ACC112 (cell line): ENCODE data around the gene SLC25A24.
A peak's percentile ranks its signal among the peaks of the same experiment; 100 is the strongest.
"Not testable (repeated sequence)": the region's sequence is repeated elsewhere in the genome, so short reads cannot be mapped to it uniquely, and the experiment has no call there.

Source experiments
- H2AFZ ChIP-seq: fragments of 200-600 bp; sonication (generic); one replicate; pipeline ENCODE4 v1.6.0; 2017; ENCODE audit warnings: antibody characterized with exemption, low read length; ENCODE audit not compliant: unreplicated experiment
- H3K27ac ChIP-seq: fragments of 200-600 bp; sonication (generic); 2 replicates; pipeline ENCODE4 v1.5.1; 2014; ENCODE audit warnings: low read depth, mild to moderate bottlenecking, antibody characterized with exemption, low read length, moderate library complexity
- H3K27me3 ChIP-seq: fragments of 200-600 bp; sonication (generic); 2 replicates; pipeline ENCODE4 v1.6.1; 2014; ENCODE audit warnings: mild to moderate bottlenecking, antibody characterized with exemption, low read length, moderate library complexity, mixed read lengths; ENCODE audit not compliant: insufficient read depth
- H3K36me3 ChIP-seq: fragments of 200-600 bp; sonication (generic); 2 replicates; pipeline ENCODE4 v1.6.1; 2016; ENCODE audit warnings: mild to moderate bottlenecking, antibody characterized with exemption, low read length, moderate library complexity, mixed read lengths; ENCODE audit not compliant: insufficient read depth
- H3K4me1 ChIP-seq: fragments of 200-600 bp; sonication (generic); one replicate; pipeline ENCODE4 v1.6.1; 2016; ENCODE audit warnings: low read length, mixed read lengths; ENCODE audit not compliant: insufficient read depth, unreplicated experiment, control insufficient read depth
- H3K4me3 ChIP-seq: fragments of 200-600 bp; sonication (generic); 2 replicates; pipeline ENCODE4 v1.5.1; 2014; ENCODE audit warnings: mild to moderate bottlenecking, low read depth, low read length
- H3K79me2 ChIP-seq: fragments of 200-600 bp; sonication (generic); one replicate; pipeline ENCODE4 v1.6.0; 2016; ENCODE audit warnings: low read length; ENCODE audit not compliant: control insufficient read depth, unreplicated experiment, insufficient read depth

The SLC25A24 gene

DNA sequence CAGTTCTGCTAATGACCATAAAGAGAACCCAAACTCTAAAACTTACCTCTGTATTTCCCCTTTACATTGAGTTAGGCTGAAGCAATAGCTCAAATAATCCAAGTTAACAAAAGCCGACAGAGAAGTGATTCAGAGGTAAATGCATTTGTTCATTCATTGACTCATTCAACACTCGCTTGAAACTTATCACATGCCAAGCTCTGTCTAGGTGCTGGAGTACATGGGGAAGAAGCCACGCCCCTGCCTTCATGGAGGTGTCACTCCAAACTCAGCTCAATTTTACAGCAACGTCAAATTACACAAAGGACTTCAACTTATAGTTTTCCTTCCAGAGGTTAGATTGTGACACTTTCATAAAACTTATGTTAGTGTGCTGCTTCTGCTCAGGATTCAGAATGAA is 45.8 kb downstream of the SLC25A24 start:
- H3K36me3 ChIP-seq = peaks cover 53% of the 10 kb centered on the region
- H3K27me3 ChIP-seq = no peaks in the 10 kb centered on the region
- no peak overlapping the region for H2AFZ ChIP-seq
- H3K4me1 ChIP-seq = no peaks in the 10 kb centered on the region
- H3K79me2 ChIP-seq = peaks cover 3% of the 10 kb centered on the region
- H3K4me3 ChIP-seq = no peak overlapping the region
- no peak overlapping the region for H3K27ac ChIP-seq

DNA sequence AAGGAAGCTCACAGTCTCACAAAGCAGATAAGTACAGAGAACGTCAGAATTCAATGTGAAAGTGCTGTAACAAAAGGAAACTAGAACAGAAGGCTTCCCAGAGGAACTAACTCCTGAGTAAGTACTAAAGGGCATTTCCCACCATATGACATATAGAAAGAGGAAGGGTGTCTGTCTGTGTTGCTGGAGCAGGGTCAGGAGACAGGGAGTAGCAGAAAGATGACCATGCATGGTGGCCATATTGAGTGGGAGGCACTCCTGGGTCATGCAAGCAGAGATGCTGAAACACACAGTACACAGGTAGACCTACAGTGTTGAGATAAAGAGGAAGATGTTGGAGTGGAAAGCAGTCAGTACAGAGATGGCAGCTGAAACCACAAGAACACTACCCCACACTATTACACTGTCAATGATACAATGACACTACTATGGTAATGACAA is 47.3 kb downstream of the SLC25A24 start:
- Histone ChIP-seq H3K4me1 (no peaks in the 10 kb centered on the region), H3K4me3 (no peak overlapping the region), H3K27me3 (no peaks in the 10 kb centered on the region), H2AFZ (no peak overlapping the region), H3K27ac (no peak overlapping the region), H3K79me2 (peaks cover 3% of the 10 kb centered on the region), H3K36me3 (peaks cover 68% of the 10 kb centered on the region)

DNA sequence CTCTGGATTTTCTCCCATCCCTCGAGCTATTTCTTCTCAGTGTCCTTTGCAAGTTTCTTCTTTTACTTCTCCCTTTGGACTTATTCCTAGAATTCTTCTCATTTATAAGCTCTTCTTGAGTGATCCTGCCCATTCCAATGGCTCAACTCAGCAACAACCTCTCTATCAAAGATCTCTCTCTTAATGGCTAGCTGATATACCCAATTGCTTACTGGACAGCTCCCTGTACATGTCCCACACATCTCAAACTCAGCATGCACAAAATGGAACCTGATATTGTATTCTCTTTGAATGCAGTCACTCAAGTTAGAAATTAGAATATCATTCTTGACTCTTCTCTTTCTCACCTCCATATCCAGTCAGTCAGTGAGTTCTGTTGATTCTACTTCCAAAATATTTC is 48.6 kb downstream of the SLC25A24 start:
- no peak overlapping the region for H2AFZ ChIP-seq
- H3K36me3 ChIP-seq = peaks cover 65% of the 10 kb centered on the region
- H3K27me3 ChIP-seq = no peaks in the 10 kb centered on the region
- H3K79me2 ChIP-seq = peaks cover 3% of the 10 kb centered on the region
- H3K27ac ChIP-seq = no peak overlapping the region
- no peaks in the 10 kb centered on the region for H3K4me1 ChIP-seq
- no peak overlapping the region for H3K4me3 ChIP-seq

GRCh38 chr1:108149796-108150467 is 50.2 kb downstream of the SLC25A24 start:
- no peaks in the 10 kb centered on the region for H3K4me1 ChIP-seq
- H3K27ac ChIP-seq = no peak overlapping the region
- H3K4me3 ChIP-seq = no peak overlapping the region
- no peak overlapping the region for H2AFZ ChIP-seq
- H3K27me3 ChIP-seq = no peaks in the 10 kb centered on the region
- H3K36me3 ChIP-seq = peaks cover 70% of the 10 kb centered on the region
- peaks cover 3% of the 10 kb centered on the region for H3K79me2 ChIP-seq

DNA sequence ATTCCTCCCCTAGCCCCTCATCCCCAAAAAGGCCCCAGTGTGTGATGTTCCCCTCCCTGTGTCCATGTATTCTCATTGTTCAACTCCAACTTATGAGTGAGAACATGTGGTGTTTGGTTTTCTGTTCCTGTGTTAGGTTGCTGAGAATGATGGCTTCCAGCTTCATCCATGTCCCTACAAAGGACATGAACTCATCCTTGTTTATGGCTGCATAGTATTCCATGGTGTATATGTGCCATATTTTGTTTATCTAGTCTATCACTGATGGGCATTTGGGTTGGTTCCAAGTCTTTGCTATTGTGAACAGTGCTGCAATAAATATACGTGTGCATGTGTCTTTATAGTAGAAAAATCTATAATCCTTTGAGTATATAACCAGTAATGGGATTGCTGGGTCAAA is 55.6 kb downstream of the SLC25A24 start:
- H3K4me3 ChIP-seq, H3K79me2 ChIP-seq, H3K27me3 ChIP-seq, H2AFZ ChIP-seq, H3K27ac ChIP-seq: not testable (repeated sequence)
- H3K36me3 ChIP-seq = peaks cover 45% of the 10 kb centered on the region
- H3K4me1 ChIP-seq = peaks cover 28% of the 10 kb centered on the region

DNA sequence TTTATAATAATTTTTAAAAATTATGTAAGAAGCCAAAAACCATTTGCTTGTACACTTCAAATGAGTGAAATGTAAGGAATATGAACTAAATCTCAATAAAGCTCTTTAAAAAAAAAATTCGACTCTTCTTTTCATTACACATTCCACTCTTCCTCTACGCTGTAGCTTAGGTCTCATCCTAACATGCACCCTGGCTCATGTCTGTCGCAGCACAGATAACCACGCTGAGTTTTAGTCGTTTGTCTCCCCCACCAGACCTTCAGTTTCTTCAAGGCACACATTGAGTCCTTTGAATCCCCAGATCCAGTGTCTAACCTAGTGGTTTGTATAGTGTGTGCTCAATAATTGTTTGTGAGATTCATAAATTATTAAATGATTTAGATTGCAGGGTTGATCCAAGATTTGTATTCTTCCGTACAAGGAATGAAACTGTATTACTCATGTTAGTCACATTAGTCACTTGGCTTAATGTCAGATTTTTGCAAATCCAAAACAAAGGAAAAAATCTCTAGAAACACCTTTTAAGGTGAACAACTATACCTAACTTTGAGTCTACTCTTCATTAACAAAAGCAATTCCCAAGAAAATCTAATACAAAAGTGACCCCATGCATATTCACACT is 57.3 kb downstream of the SLC25A24 start:
- Histone ChIP-seq H3K4me3 (no peak overlapping the region), H2AFZ (no peak overlapping the region), H3K27ac (peak overlapping the region; percentile 33), H3K4me1 (peaks cover 28% of the 10 kb centered on the region), H3K36me3 (peaks cover 42% of the 10 kb centered on the region), H3K79me2 (no peaks in the 10 kb centered on the region), H3K27me3 (no peaks in the 10 kb centered on the region)

- Histone ChIP-seq H3K4me3 (no peak overlapping the region), H3K4me1 (peaks cover 28% of the 10 kb centered on the region), H3K79me2 (no peaks in the 10 kb centered on the region), H3K27ac (peak overlapping the region; percentile 32; the same call in 1 of the 2 replicates), H3K27me3 (no peaks in the 10 kb centered on the region), H2AFZ (no peak overlapping the region), H3K36me3 (peaks cover 42% of the 10 kb centered on the region)
Observed at GRCh38 chr1:108142258-108142657, 57.9 kb downstream of the SLC25A24 start.

GRCh38 chr1:108141621-108142020 is 58.5 kb downstream of the SLC25A24 start:
- peaks cover 46% of the 10 kb centered on the region for H3K36me3 ChIP-seq
- H3K4me3 ChIP-seq = no peak overlapping the region
- H3K27ac ChIP-seq = peak overlapping the region; percentile 32
- no peaks in the 10 kb centered on the region for H3K27me3 ChIP-seq
- H2AFZ ChIP-seq = no peak overlapping the region
- no peaks in the 10 kb centered on the region for H3K79me2 ChIP-seq
- H3K4me1 ChIP-seq = peaks cover 28% of the 10 kb centered on the region

DNA sequence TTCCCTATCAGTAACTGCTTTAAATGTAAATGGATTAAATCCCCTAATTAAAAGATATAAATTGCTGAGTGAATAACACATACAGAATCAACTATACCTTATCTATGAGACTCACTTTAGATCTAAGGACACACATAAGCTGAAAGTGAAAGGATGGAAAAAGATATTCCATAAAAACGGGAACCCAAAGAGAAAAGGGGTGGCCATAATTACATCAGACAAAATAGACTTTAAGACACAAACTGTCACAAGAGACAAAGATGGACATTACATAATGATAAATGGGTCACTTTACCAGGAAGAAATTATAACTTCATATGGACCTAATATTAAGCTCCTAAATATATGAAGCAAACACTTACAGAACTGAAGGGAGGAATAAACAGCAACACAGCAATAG is 59.2 kb downstream of the SLC25A24 start:
- Histone ChIP-seq H3K79me2 (no peaks in the 10 kb centered on the region), H3K27ac (peak overlapping the region; percentile 32; the same call in 1 of the 2 replicates), H3K4me3 (no peak overlapping the region), H3K36me3 (peaks cover 46% of the 10 kb centered on the region), H2AFZ (no peak overlapping the region), H3K27me3 (no peaks in the 10 kb centered on the region), H3K4me1 (peaks cover 28% of the 10 kb centered on the region)

DNA sequence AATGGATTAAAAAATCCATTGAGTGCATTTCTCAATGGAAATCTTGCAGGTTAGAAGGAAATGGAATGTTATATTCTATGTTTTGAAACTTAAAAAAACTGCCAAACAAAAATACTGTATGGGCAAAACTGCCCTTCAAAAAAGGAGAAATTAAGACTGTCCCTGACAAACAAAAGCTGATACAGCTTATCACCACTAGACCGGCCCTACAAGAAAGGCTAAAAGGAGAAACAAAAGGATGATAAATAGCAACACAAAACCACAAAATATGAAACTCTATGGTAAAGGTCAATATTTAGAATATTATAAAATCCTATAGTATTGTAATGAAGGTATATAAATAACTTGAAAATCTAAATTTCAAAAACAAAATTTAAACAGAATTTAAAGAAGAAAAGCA is 60.0 kb downstream of the SLC25A24 start:
- Histone ChIP-seq H3K79me2 (no peaks in the 10 kb centered on the region), H3K27me3 (no peaks in the 10 kb centered on the region), H3K4me1 (peaks cover 28% of the 10 kb centered on the region), H3K36me3 (peaks cover 53% of the 10 kb centered on the region), H3K27ac (no peak overlapping the region), H3K4me3 (no peak overlapping the region), H2AFZ (no peak overlapping the region)

DNA sequence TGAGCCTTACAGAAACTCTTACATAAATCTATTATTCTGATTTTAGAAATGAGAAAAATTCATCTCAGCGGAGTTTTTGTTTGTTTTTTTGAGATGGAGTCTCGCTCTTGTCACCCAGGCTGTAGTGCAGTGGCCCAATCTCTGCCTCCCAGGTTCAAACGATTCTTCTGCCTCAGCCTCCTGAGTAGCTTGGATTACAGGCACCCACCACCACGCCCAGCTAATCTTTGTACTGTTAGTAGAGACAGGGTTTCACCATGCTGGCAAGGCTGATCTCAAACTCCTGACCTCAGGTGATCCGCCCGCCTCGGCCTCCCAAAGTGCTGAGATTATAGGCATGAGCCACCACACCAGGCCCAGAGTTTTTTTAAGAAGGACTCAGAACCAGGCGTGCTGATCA is 60.6 kb downstream of the SLC25A24 start:
- not testable (repeated sequence) for H3K79me2 ChIP-seq, H3K27ac ChIP-seq, H3K27me3 ChIP-seq, H2AFZ ChIP-seq, H3K4me3 ChIP-seq
- H3K4me1 ChIP-seq = peaks cover 28% of the 10 kb centered on the region
- peaks cover 56% of the 10 kb centered on the region for H3K36me3 ChIP-seq
